DOHH2 (cell line): ENCODE results near the gene CLPTM1L.
"Not testable (repeated sequence)": the region's sequence is repeated elsewhere in the genome, so short reads cannot be mapped to it uniquely, and the experiment has no call there.

ENCODE experiments used
- H3F3A ChIP-seq: fragments of 200-600 bp; sonication (generic), shearing (Covaris generic); 2 replicates; pipeline ENCODE4 v1.6.0; 2016; ENCODE audit warnings: antibody characterized with exemption, mild to moderate bottlenecking; ENCODE audit not compliant: control insufficient read depth, insufficient read depth
- H3K27ac ChIP-seq: fragments of 200-600 bp; sonication (generic); 2 replicates; pipeline ENCODE4 v1.5.1; 2014; ENCODE audit warnings: low read depth, mild to moderate bottlenecking, low read length, moderate library complexity
- H3K27me3 ChIP-seq: fragments of 200-600 bp; sonication (generic); 2 replicates; pipeline ENCODE4 v1.6.1; 2014; ENCODE audit warnings: mild to moderate bottlenecking, low read length, mixed read lengths; ENCODE audit not compliant: control insufficient read depth
- H3K36me3 ChIP-seq: fragments of 200-600 bp; sonication (generic); 2 replicates; pipeline ENCODE4 v1.6.1; 2014; ENCODE audit warnings: mild to moderate bottlenecking, low read length, moderate library complexity, mixed read lengths; ENCODE audit not compliant: control insufficient read depth
- H3K4me1 ChIP-seq: fragments of 200-600 bp; sonication (generic); 2 replicates; pipeline ENCODE4 v1.6.1; 2014; ENCODE audit warnings: mild to moderate bottlenecking, low read length, mixed read lengths; ENCODE audit not compliant: control insufficient read depth
- H3K4me2 ChIP-seq: fragments of 200-600 bp; sonication (generic); 2 replicates; pipeline ENCODE4 v1.6.0; 2014; ENCODE audit warnings: mild to moderate bottlenecking, low read length, moderate library complexity
- H3K4me3 ChIP-seq: fragments of 200-600 bp; sonication (generic); 2 replicates; pipeline ENCODE4 v1.5.1; 2014; ENCODE audit warnings: mild to moderate bottlenecking, low read length, mixed read lengths
- H3K79me2 ChIP-seq: fragments of 200-600 bp; sonication (generic); 2 replicates; pipeline ENCODE4 v1.6.1; 2014; ENCODE audit warnings: mild to moderate bottlenecking, low read length, mixed read lengths; ENCODE audit not compliant: control insufficient read depth
- H3K9me2 ChIP-seq: fragments of 200-600 bp; sonication (generic); replicated peaks from 2 replicates; pipeline ENCODE4 v1.6.1; 2014; ENCODE audit warnings: mild to moderate bottlenecking, low read length, mixed read lengths; ENCODE audit not compliant: control insufficient read depth
- H3K9me3 ChIP-seq: fragments of 200-600 bp; sonication (generic); 2 replicates; pipeline ENCODE4 v1.6.1; 2014; ENCODE audit warnings: antibody characterized with exemption, low read length, mixed read lengths; ENCODE audit not compliant: control insufficient read depth, insufficient read depth
- H4K20me1 ChIP-seq: fragments of 200-600 bp; sonication (generic); 2 replicates; pipeline ENCODE4 v1.6.0; 2014; ENCODE audit warnings: low read depth, mild to moderate bottlenecking, antibody characterized with exemption, low read length, moderate library complexity; ENCODE audit not compliant: control insufficient read depth, insufficient read depth
- EZH2phosphoT487 ChIP-seq: fragments of 200-600 bp; sonication (generic); IDR thresholded peaks from 2 replicates; pipeline ENCODE4 v1.6.1; 2017; ENCODE audit warnings: borderline replicate concordance, mild to moderate bottlenecking, antibody characterized with exemption, low read length, moderate library complexity, mixed read lengths
- TF ChIP-seq, protein P1 (sequence below): fragments of 200-600 bp; sonication (generic); IDR thresholded peaks from one replicate; pipeline ENCODE4 v1.5.1; 2014; ENCODE audit warnings: antibody characterized with exemption, mild to moderate bottlenecking, low read depth, low read length; ENCODE audit not compliant: poor library complexity, severe bottlenecking

Gene CLPTM1L

DNA sequence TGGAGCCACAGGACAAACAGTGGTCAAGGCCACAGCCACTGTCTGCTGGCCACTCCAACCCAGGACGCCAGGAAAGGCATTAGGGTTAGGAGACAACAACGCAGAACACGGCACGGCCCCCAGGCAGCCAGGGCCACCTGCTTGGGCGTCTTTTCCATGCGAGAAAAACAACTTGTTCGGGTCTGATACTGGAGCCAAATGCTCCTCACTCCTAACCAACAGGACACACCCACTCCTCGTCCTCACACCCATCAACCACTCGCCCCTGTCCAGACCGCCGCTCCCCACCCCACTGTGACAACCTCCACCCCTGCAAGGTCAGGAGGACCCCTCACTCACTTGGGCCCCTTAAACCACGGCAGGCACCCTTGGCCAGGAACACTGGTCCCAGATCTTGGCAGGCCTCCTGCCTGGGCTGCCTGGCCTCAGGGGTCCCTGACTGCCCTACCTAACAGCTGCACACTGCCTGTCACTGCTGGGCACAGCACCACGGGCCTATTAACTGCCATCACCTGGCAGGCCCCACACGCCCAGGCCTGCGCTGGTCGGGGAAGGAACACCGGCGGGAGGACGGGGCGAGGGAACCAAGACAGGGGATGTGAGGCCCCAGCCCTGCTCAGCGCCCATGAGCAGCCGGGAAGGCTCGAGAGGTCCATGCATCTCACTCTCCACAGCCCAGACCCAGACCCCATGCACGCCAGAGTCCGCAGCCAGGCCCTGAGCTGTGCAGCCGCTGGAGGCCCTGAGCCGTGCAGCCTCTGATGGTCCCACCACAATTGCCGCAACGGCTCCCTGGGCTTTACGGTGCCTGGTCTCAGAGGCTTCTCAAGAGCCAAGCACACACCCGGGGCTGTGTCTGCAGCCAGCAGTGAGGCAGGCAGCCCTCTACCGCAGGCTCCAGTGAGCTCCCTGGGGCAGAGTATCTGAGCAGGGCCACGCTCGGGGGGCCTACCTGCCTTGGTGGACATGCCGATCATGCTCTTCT lies 13.8 kb downstream of the CLPTM1L start:
- Histone ChIP-seq H3F3A (peaks cover 11% of the 10 kb centered on the region; the same call in 1 of the 2 replicates), H3K4me3 (no peak overlapping the region), H3K4me2 (no peak overlapping the region), H4K20me1 (peaks cover 11% of the 10 kb centered on the region), H3K36me3 (peaks cover 82% of the 10 kb centered on the region), H3K4me1 (peaks cover 6% of the 10 kb centered on the region), H3K79me2 (peaks cover 75% of the 10 kb centered on the region), H3K27me3 (no peaks in the 10 kb centered on the region), H3K27ac (no peak overlapping the region), H3K9me2 (no peaks in the 10 kb centered on the region), H3K9me3 (no peaks in the 10 kb centered on the region)
- TF ChIP-seq, protein P1, sequence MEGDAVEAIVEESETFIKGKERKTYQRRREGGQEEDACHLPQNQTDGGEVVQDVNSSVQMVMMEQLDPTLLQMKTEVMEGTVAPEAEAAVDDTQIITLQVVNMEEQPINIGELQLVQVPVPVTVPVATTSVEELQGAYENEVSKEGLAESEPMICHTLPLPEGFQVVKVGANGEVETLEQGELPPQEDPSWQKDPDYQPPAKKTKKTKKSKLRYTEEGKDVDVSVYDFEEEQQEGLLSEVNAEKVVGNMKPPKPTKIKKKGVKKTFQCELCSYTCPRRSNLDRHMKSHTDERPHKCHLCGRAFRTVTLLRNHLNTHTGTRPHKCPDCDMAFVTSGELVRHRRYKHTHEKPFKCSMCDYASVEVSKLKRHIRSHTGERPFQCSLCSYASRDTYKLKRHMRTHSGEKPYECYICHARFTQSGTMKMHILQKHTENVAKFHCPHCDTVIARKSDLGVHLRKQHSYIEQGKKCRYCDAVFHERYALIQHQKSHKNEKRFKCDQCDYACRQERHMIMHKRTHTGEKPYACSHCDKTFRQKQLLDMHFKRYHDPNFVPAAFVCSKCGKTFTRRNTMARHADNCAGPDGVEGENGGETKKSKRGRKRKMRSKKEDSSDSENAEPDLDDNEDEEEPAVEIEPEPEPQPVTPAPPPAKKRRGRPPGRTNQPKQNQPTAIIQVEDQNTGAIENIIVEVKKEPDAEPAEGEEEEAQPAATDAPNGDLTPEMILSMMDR: no peak
- no peak for TF ChIP-seq EZH2phosphoT487

DNA sequence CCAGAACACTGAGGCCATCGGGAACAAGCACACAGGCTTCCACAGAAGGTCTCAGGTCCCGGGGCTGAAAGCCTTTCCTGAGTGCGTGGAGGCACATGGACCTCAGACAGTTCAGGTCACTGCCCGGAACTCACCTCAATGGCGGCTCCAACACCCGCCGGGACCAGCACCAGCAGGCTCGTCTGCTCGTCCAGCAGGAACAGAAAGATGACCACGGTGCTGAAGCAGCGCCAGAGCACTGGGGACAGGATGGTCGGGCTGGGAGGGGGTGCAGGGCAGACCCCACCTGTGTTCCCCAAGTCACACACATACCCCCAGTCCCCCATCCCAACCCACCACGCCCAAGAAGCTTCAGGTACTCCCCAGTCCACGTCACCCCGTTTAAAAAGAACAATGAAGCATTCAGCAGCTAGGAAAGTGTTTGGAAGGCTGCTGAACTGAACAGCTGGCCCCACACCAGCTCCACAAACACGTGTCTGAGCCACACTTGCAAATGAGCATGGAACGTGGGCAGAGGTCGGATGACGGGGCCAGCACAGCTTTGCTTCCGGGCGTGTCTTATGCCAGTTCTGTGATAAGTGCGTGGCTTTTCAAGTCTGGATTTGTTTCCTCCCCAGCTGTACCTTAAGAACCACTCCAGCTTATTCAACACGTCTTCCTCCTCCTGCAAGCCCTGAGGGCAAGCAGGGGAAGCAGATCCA lies 14.6 kb downstream of the CLPTM1L start:
- TF ChIP-seq EZH2phosphoT487: no peak
- TF ChIP-seq, protein P1: no peak
- H3K79me2 ChIP-seq: peaks cover 67% of the 10 kb centered on the region
- H3F3A ChIP-seq: peaks cover 11% of the 10 kb centered on the region; the same call in 1 of the 2 replicates
- no peaks in the 10 kb centered on the region for H3K9me3 ChIP-seq
- peaks cover 11% of the 10 kb centered on the region for H4K20me1 ChIP-seq
- H3K4me3 ChIP-seq: no peak overlapping the region
- H3K4me2 ChIP-seq: no peak overlapping the region
- H3K36me3 ChIP-seq: peaks cover 82% of the 10 kb centered on the region
- no peaks in the 10 kb centered on the region for H3K9me2 ChIP-seq
- H3K27ac ChIP-seq: no peak overlapping the region
- H3K27me3 ChIP-seq: no peaks in the 10 kb centered on the region
- H3K4me1 ChIP-seq: no peaks in the 10 kb centered on the region

DNA sequence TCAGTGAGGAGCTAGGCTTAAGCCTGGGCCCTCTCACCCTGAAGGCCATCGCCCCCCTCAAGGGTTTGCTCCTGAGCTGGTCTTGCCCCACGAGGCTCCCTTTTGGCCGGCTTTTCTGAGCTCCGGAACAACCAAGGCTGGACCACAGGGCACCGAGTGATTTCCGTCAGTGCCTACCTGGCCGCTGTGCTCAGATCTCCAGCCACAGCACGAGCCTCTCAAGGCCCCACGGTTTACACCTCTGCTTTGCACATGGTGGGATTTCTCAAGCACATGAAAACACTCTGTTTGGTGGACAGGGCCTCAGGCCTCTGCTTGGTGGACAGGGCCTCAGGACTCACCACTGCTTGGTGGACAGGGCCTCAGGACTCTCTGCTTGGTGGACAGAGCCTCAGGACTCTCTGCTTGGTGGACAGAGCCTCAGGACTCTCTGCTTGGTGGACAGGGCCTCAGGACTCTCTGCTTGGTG lies 15.8 kb downstream of the CLPTM1L start:
- H3F3A ChIP-seq: peaks cover 10% of the 10 kb centered on the region; the same call in 1 of the 2 replicates
- peaks cover 11% of the 10 kb centered on the region for H4K20me1 ChIP-seq
- H3K27me3 ChIP-seq: no peaks in the 10 kb centered on the region
- no peak overlapping the region for H3K4me3 ChIP-seq
- no peaks in the 10 kb centered on the region for H3K9me2 ChIP-seq
- no peaks in the 10 kb centered on the region for H3K4me1 ChIP-seq
- peaks cover 56% of the 10 kb centered on the region for H3K79me2 ChIP-seq
- H3K27ac ChIP-seq: no peak overlapping the region
- no peaks in the 10 kb centered on the region for H3K9me3 ChIP-seq
- H3K36me3 ChIP-seq: peaks cover 82% of the 10 kb centered on the region
- TF ChIP-seq EZH2phosphoT487: no peak
- no peak overlapping the region for H3K4me2 ChIP-seq

DNA sequence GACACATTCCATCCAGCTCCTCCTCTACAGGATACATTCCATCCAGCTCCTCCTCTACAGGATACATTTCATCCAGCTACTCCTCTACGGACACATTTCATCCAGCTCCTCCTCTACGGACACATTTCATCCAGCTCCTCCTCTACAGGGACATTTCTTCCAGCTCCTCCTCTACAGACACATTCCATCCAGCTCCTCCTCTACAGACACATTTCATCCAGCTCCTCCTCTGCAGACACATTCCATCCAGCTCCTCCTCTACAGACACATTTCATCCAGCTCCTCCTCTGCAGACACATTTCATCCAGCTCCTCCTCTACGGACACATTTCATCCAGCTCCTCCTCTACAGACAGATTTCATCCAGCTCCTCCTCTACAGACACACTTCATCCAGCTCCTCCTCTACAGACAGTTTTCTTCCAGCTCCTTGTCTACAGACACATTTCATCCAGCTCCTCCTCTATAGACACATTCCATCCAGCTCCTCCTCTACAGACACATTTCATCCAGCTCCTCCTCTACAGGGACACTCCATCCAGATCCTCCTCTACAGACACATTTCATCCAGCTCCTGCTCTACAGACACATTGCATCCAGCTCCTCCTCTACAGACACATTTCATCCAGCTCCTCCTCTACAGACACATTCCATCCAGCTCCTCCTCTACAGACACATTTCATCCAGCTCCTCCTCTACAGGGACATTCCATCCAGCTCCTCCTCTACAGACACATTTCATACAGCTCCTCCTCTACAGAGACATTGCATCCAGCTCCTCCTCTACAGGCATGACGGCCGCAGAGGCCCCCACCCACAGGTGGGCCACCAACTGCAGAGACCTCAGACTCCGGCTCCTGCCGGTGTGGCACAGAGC lies 16.4 kb downstream of the CLPTM1L start:
- not testable (repeated sequence) for H3F3A ChIP-seq, H3K4me1 ChIP-seq, H3K9me3 ChIP-seq, H3K4me3 ChIP-seq, H3K27ac ChIP-seq, H3K27me3 ChIP-seq, H3K4me2 ChIP-seq, H3K9me2 ChIP-seq
- Histone ChIP-seq H3K36me3 (peaks cover 82% of the 10 kb centered on the region), H3K79me2 (peaks cover 50% of the 10 kb centered on the region), H4K20me1 (peaks cover 10% of the 10 kb centered on the region)

DNA sequence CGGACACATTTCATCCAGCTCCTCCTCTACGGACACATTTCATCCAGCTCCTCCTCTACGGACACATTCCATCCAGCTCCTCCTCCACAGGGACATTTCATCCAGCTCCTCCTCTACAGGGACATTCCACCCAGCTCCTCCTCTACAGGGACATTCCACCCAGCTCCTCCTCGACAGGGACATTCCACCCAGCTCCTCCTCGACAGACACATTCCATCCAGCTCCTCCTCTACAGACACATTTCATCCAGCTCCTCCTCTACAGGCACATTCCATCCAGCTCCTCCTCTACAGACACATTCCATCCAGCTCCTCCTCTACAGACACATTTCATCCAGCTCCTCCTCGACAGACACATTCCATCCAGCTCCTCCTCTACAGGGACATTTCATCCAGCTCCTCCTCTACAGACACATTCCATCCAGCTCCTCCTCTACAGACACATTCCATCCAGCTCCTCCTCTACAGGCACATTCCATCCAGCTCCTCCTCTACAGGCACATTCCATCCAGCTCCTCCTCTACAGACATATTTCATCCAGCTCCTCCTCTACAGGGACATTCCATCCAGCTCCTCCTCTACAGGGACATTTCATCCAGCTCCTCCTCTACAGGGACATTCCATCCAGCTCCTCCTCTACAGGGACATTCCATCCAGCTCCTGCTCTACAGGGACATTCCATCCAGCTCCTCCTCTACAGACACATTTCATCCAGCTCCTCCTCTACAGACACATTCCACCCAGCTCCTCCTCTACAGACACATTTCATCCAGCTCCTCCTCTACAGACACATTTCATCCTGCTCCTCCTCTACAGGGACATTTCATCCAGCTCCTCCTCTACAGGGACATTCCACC lies 17.8 kb downstream of the CLPTM1L start:
- H3K27ac ChIP-seq, H3K4me1 ChIP-seq, H3F3A ChIP-seq, H3K9me2 ChIP-seq, H3K9me3 ChIP-seq, H4K20me1 ChIP-seq, H3K4me3 ChIP-seq, H3K4me2 ChIP-seq, H3K27me3 ChIP-seq: not testable (repeated sequence)
- Histone ChIP-seq H3K79me2 (peaks cover 38% of the 10 kb centered on the region), H3K36me3 (peaks cover 82% of the 10 kb centered on the region)
